ENCODE results near the gene MAN1C1. TPM values are rescaled to one million over a fixed set of nuclear protein-coding genes. Genes with fewer than 3 reads are reported as not detected.

Gene MAN1C1
- total RNA-seq, 2 donors from 2014 or later, result 22.8 to 34.4 TPM

DNA sequence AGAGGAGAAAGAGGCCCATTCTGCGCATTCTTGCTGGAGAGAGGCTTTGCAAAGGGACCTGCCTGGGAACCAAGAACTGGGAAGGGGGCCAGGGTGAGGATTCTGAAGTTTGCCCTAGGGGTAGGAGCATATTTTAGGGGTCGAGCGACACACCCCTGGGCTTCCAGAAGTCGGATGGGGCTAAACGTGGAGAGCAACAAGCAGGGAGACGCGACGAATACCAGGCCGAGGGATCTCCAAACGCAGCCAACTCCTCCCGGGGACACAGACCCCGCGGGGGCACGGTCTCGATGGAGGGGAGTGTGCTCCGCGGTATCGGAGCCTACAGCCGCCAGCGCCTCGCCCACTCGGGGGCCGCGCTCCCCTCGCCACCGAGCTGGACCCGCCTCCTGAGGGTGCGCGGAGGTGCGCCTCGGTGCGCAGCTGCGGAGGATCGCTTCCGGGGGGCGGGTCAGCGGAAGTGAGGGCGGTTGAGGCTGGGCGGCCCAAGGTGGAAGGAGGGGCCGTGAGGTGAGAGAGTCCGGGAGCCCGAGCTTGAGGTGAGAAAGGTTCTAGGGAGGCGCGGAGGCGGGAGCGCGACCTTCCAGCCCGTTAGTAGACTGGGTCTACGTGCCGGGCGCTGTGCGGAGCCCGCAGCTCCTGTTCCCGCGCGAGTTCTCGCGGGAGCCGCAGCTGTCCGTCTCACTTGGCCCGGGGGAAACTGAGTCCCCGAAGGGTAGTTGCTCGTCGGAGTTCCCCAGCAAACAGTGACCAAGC is 203.1 kb downstream of the MAN1C1 start, which contains the start of gene MTFR1L:
TSS of gene MTFR1L (plus strand) at position 464 of the 756 bp plus-strand sequence. CDS start 3,151 bp downstream, outside the sequence.
- no peaks in the 10 kb centered on the region for H3K36me3 ChIP-seq
- 1% methylated on average over 62 of the region's 64 CpGs for WGBS
- TF ChIP-seq POLR2A (IDR thresholded peaks at IDR 0.05) (peak; percentile 92), POLR2AphosphoS5 (IDR thresholded peaks at IDR 0.05) (peak; percentile 98)
- TF ChIP-seq, protein P1, sequence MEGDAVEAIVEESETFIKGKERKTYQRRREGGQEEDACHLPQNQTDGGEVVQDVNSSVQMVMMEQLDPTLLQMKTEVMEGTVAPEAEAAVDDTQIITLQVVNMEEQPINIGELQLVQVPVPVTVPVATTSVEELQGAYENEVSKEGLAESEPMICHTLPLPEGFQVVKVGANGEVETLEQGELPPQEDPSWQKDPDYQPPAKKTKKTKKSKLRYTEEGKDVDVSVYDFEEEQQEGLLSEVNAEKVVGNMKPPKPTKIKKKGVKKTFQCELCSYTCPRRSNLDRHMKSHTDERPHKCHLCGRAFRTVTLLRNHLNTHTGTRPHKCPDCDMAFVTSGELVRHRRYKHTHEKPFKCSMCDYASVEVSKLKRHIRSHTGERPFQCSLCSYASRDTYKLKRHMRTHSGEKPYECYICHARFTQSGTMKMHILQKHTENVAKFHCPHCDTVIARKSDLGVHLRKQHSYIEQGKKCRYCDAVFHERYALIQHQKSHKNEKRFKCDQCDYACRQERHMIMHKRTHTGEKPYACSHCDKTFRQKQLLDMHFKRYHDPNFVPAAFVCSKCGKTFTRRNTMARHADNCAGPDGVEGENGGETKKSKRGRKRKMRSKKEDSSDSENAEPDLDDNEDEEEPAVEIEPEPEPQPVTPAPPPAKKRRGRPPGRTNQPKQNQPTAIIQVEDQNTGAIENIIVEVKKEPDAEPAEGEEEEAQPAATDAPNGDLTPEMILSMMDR (IDR thresholded peaks at IDR 0.05), result peak in 1 of 4 experiments; percentile 29
- peak within 1 kb of the TSS; percentile 78 to 86 for H3K4me3 ChIP-seq
- H3K4me1 ChIP-seq (replicated peaks), result peaks cover 11% of the 10 kb centered on the region
- DNase-seq (ENCODE audit: low spot score), result peak; percentile 86
- no peaks in the 10 kb centered on the region for H3K27me3 ChIP-seq (replicated peaks; ENCODE audit: insufficient read depth)
- intact Hi-C loops (cut with DNase I), result no loop called here
- peak within 1 kb of the TSS; percentile 77 to 87 for H3K27ac ChIP-seq
- H3K9me3 ChIP-seq, result no peaks in the 10 kb centered on the region

DNA sequence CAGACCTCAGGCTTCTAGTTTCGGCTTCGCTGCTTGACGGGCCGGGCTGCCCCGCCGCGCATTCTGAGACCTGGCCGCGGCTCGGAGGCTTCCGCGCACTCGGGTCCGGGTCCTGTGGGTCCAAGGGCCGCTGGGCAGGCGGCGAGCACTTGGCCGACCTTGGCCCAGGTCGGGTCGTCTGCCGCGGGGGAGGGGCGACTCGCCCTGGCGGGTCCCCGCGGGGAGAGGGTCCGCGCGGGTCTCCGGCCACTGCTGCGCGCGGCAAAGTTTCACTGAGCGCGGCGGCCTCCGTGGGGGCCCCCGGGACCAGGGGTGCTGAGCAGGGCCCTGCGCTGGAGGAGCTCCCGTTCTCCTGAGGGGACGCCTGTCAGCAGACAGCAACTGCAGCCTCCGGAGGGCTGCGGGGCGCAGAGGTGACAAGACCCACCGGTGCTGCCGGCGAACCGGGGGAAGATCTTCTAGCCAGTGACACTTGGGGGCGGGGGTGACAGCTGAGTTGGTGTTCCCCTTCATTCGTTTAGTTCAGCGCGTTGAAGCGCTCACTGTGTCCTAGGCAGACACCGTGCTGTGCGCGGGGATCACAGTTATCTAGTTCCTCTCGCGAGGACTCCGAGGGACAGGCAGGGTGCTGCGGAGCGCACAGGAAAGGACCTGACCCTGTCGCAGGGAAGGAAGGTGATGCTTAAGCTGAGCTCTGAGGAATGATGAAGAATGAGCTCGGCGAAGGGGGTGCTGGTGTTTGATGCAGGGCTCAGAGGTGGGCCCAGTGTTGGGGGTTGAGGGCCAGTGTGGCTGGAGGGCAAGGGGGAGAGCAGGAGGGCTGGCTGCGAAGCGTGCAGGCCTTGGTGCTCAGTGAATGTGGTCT is 203.9 kb downstream of the MAN1C1 start:
- intact Hi-C loops (cut with DNase I), result no loop called here
- TF ChIP-seq, protein P1 (IDR thresholded peaks at IDR 0.05), result no peak
- TF ChIP-seq POLR2AphosphoS5 (IDR thresholded peaks at IDR 0.05), result no peak

GRCh38 chr1:25821112-25821476 is 204.5 kb downstream of the MAN1C1 start:
- Histone ChIP-seq H3K36me3 (no peaks in the 10 kb centered on the region), H3K4me3 (peak overlapping the region; percentile 78 to 86), H3K4me1 (replicated peaks) (peaks cover 11% of the 10 kb centered on the region), H3K27ac (peak overlapping the region; percentile 77 to 87), H3K27me3 (replicated peaks; ENCODE audit: insufficient read depth) (no peaks in the 10 kb centered on the region), H3K9me3 (no peaks in the 10 kb centered on the region)
- WGBS, result 23% methylated on average over 10 of the region's 10 CpGs
- no peak for TF ChIP-seq POLR2A (IDR thresholded peaks at IDR 0.05)
- TF ChIP-seq POLR2AphosphoS5 (IDR thresholded peaks at IDR 0.05), result no peak
- TF ChIP-seq, protein P1 (IDR thresholded peaks at IDR 0.05), result no peak
- DNase-seq (ENCODE audit: low spot score), result no peak
- intact Hi-C loops (cut with DNase I), result no loop called here

More for the DNA sequence above, 203.9 kb downstream of the MAN1C1 start:
- H3K4me1 ChIP-seq (replicated peaks), result peaks cover 11% of the 10 kb centered on the region
- peak overlapping the region; percentile 78 to 86 for H3K4me3 ChIP-seq
- no peak for DNase-seq (ENCODE audit: low spot score)
- no peaks in the 10 kb centered on the region for H3K9me3 ChIP-seq
- WGBS, result under 1% methylated on average over 35 of the region's 67 CpGs
- no peaks in the 10 kb centered on the region for H3K36me3 ChIP-seq
- H3K27me3 ChIP-seq (replicated peaks; ENCODE audit: insufficient read depth), result no peaks in the 10 kb centered on the region
- H3K27ac ChIP-seq, result peak overlapping the region; percentile 77 to 87

GRCh38 chr1:25821630-25822091 is 205.1 kb downstream of the MAN1C1 start:
- no peaks in the 10 kb centered on the region for H3K9me3 ChIP-seq
- intact Hi-C loops (cut with DNase I), result no loop called here
- DNase-seq (ENCODE audit: low spot score), result no peak
- peaks cover 11% of the 10 kb centered on the region for H3K4me1 ChIP-seq (replicated peaks)
- no peaks in the 10 kb centered on the region for H3K27me3 ChIP-seq (replicated peaks; ENCODE audit: insufficient read depth)
- WGBS, result 54% methylated on average over 5 of the region's 5 CpGs
- H3K27ac ChIP-seq, result no peak overlapping the region
- H3K4me3 ChIP-seq, result peak overlapping the region in 1 of 2 donors; percentile 86
- H3K36me3 ChIP-seq, result peaks cover 0 to 3% of the 10 kb centered on the region in 2 donors
- TF ChIP-seq POLR2A (IDR thresholded peaks at IDR 0.05) (no peak), POLR2AphosphoS5 (IDR thresholded peaks at IDR 0.05) (no peak)
- TF ChIP-seq, protein P1 (IDR thresholded peaks at IDR 0.05), result no peak
